Measurements from ENCODE around the gene BCAS1. TPM values are rescaled to one million over a fixed set of nuclear protein-coding genes. Genes with fewer than 3 reads are reported as not detected.

Gene BCAS1
- total RNA-seq, 1 donor from 2014 or later = not detected

DNA sequence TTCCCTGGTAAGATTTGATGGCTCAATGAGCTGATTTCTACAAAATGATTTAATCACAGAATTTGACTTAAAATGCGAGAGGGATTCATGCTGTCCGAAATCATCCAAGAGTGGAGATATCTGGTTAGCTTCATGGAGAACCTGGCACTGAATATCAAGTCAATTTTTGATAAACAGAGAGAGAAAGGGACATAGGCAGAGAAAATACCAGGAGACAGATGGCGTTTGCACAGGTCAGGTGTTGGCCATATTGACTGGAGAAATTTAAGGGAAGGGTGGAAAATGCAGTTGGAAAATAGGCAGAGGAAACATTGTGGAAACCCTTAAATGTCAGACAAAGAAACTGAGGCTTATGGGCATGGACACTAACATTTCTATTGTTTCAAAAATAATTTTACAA lies 47.0 kb downstream of the BCAS1 start:
- Histone ChIP-seq H3K36me3 (ENCODE audit: control insufficient read depth, insufficient read depth, low read length) (no peaks in the 10 kb centered on the region), H3K27me3 (ENCODE audit: control insufficient read depth, insufficient read depth, low read length) (no peaks in the 10 kb centered on the region), H3K4me3 (ENCODE audit: low read depth, low read length) (no peak overlapping the region)
- FAIRE-seq (no peak), DNase-seq (ENCODE audit: low read depth) (no peak)
- TF ChIP-seq CTCF (IDR thresholded peaks at IDR 0.05; ENCODE audit: insufficient read depth, low read length, severe bottlenecking) = no peak

DNA sequence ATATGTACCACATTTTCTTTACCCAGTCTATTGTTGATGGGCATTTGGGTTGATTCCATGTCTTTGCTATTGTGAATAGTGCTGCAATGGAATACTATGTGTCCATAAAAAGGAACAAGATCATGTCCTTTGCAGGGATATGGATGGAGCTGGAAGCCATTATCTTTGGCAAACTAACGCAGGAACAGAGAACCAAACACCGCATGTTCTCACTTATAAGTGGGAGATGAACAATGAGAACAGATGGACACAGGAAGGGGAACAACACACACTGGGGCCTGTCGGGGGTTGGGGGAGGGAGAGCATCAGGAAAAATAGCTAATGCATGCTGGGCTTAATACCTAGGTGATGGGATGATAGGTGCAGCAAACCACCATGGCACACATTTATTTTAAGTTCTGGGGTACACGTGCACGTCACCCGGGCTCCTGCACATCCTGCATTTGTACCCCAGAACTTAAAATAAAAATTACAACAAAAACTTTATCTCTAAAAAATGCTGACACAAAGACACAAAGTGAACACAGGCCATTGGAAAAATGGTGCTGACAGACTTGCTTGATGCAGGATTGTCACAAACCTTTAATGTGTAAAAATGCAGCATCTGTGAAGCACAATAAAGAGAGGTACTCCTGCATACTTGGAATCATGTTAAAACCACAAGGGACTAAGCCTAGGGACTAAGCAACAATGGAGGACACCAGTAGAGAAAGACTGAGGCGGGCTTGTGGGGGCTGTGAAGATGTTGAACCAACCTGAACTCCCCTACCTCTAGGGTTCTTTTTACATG lies 48.8 kb downstream of the BCAS1 start:
- TF ChIP-seq CTCF (IDR thresholded peaks at IDR 0.05; ENCODE audit: insufficient read depth, low read length, severe bottlenecking) = no peak
- FAIRE-seq = no peak
- Histone ChIP-seq H3K4me3 (ENCODE audit: low read depth, low read length) (no peak overlapping the region), H3K36me3 (ENCODE audit: control insufficient read depth, insufficient read depth, low read length) (no peaks in the 10 kb centered on the region), H3K27me3 (ENCODE audit: control insufficient read depth, insufficient read depth, low read length) (no peaks in the 10 kb centered on the region)
- DNase-seq (ENCODE audit: low read depth) = no peak

- H3K4me3 ChIP-seq (ENCODE audit: low read depth, low read length) = no peak overlapping the region
- no peak for FAIRE-seq
- H3K27me3 ChIP-seq (ENCODE audit: control insufficient read depth, insufficient read depth, low read length) = no peaks in the 10 kb centered on the region
These were observed 49.5 kb downstream of the BCAS1 start for GRCh38 chr20:54020868-54021267.

GRCh38 chr20:54020348-54020747 lies 50.0 kb downstream of the BCAS1 start:
- DNase-seq (ENCODE audit: low read depth) = no peak
- Histone ChIP-seq H3K36me3 (ENCODE audit: control insufficient read depth, insufficient read depth, low read length) (no peaks in the 10 kb centered on the region), H3K27me3 (ENCODE audit: control insufficient read depth, insufficient read depth, low read length) (no peaks in the 10 kb centered on the region), H3K4me3 (ENCODE audit: low read depth, low read length) (no peak overlapping the region)
- no peak for TF ChIP-seq CTCF (IDR thresholded peaks at IDR 0.05; ENCODE audit: insufficient read depth, low read length, severe bottlenecking)
- FAIRE-seq = no peak

More at GRCh38 chr20:54020868-54021267, 49.5 kb downstream of the BCAS1 start:
- H3K36me3 ChIP-seq (ENCODE audit: control insufficient read depth, insufficient read depth, low read length) = no peaks in the 10 kb centered on the region
- TF ChIP-seq CTCF (IDR thresholded peaks at IDR 0.05; ENCODE audit: insufficient read depth, low read length, severe bottlenecking) = no peak
- DNase-seq (ENCODE audit: low read depth) = no peak

DNA sequence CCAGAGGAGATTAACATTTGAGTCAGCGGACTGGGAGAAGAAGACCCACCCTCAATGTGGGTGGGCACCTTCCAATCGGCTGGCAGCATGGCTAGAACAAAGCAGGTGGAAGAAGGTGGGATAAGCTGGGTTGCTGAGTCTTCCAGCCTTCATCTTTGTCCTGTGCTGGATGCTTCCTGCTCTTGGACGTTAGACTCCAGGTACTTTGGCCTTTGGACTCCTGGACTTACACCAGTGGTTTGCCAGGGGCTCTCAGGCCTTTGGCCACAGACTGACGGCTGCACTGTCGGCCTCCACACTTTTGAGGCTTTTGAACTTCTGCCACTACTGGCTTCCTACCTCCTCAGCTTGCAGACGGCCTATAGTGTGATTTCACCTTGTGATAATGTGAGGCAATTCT lies 50.8 kb downstream of the BCAS1 start:
- Histone ChIP-seq H3K4me3 (ENCODE audit: low read depth, low read length) (no peak overlapping the region), H3K27me3 (ENCODE audit: control insufficient read depth, insufficient read depth, low read length) (no peaks in the 10 kb centered on the region), H3K36me3 (ENCODE audit: control insufficient read depth, insufficient read depth, low read length) (no peaks in the 10 kb centered on the region)
- TF ChIP-seq CTCF (IDR thresholded peaks at IDR 0.05; ENCODE audit: insufficient read depth, low read length, severe bottlenecking) = no peak
- no peak for FAIRE-seq
- no peak for DNase-seq (ENCODE audit: low read depth)

DNA sequence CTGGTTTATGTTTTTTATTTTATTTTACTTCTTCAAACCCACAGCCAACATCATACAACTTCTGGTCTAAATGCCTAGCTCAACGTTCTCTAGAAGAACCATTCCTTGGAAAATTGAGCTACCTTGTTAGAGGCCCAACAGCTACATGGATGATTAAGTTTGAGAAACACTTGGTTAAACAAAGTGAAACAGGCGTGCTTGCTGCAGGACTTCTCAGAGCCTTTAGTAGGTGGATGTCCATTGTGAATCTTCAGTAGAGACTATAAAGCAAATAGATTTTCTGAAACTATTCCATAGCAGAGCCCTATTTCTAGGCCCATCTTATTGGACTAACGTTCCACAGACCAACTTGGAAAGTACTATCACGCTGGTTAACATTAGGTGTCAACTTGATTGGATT lies 51.3 kb downstream of the BCAS1 start:
- DNase-seq (ENCODE audit: low read depth) (no peak), FAIRE-seq (no peak)
- no peak overlapping the region for H3K4me3 ChIP-seq (ENCODE audit: low read depth, low read length)
- H3K27me3 ChIP-seq (ENCODE audit: control insufficient read depth, insufficient read depth, low read length) = no peaks in the 10 kb centered on the region
- no peak for TF ChIP-seq CTCF (IDR thresholded peaks at IDR 0.05; ENCODE audit: insufficient read depth, low read length, severe bottlenecking)
- no peaks in the 10 kb centered on the region for H3K36me3 ChIP-seq (ENCODE audit: control insufficient read depth, insufficient read depth, low read length)

All from bronchial epithelial cell (primary cell).